Left cardiac atrium (tissue), 4 donors: Measurements from ENCODE around the gene NKAP. TPM values are rescaled to one million over a fixed set of nuclear protein-coding genes. Genes with fewer than 3 reads are reported as not detected.
"Not testable (repeated sequence)": the region's sequence is repeated elsewhere in the genome, so short reads cannot be mapped to it uniquely, and the experiment has no call there.

Experiments
- ATAC-seq, 2 donors: fragments of 200-7000 bp; cut with Tn5 transposase; one replicate each; pipeline ENCODE4 v1.9.1; 2020; ENCODE audit warnings: mild to moderate bottlenecking in 2 of 2, moderate library complexity in 2 of 2
- DNase-seq: peaks from one replicate; pipeline ENCODE4 v3.0.0-alpha.2; 2020
- intact Hi-C, 2 donors: fragments of 100-400 bp; cut with DNase I; formaldehyde crosslinking; loops; one replicate each; pipeline versions ENCODE4 v1.14.1 to v1.15.1; 2022 to 2023
- long read RNA-seq: library from polyadenylated mRNA; unstranded; transcript quantifications from one replicate; pipeline ENCODE4 v2.0.0, GENCODE V29; 2021
- total RNA-seq, 2 donors: library from RNA; stranded (reverse); fragmentation: NEBNext Ultra II Directional; extraction: Animal tissue kit (Norgen Biotek cat#: 25700); gene quantifications; one replicate each; pipeline ENCODE4 v1.2.1, GENCODE V29; 2021
- donor health status: DM: no; HTN: yes; CAD: no.
- donor health status: DM: no; HTN: yes; CAD: no; lungs with severe emphysema.
- donor health status: DM: yes; HTN: yes; CAD: no.
- donor health status: Dilated cardiomyopathy.

NKAP gene
- 1 to 10 TPM; 4.4 to 6.8 TPM for total RNA-seq
- long read RNA-seq, full-length matches to known transcripts: 3 of 6 reads
- long read RNA-seq, partial matches to known transcripts: 2 of 6 reads
- long read RNA-seq, other reads (novel, unspliced or antisense): 1 of 6 reads

DNA sequence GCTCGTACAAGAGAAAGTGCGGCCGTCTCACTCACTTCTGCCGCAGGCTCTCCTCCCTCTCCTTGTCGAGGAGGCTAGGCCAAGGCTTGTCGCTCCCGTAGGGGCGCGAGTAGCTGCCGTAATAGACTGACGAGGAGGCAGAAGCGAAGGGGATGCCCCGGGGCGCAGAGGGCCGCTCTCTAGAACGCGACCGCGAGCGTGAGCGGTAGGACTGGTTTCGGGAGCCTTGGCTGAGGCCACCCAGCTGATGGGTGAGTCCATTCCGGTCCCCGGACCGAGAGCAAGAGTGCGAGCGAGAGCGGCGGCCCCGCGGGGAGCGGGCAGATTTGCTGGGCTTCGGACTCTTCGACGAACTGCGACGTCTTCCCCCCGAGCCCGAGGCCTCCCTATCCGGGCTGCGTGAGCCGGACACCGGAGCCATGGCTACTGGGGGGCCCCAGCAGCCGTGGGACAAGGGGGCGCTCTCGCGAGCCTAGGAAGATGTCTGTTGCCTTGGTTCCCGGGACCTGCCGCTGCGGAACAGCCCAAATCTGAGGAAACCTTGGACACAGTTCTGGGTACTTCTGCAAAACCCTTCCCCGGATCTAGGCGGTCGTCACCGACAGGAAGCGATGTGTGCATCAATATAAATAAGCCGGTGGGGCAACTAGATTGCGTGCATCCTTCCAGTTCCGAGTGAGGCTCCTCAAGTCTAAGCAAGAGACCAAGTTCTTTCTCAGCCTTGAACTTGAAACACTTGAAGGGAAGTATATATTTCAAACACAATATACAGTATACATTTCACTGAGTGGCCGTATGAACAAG lies at the start of gene NKAP:
NKAP (minus strand) TSS at position 567 of the 804 bp plus-strand sequence; CDS start at position 421, 146 bp downstream.
- intact Hi-C loops: no loop called here
- ATAC-seq: peak; percentile 95 to 98

GRCh38 chrX:119991005-119991787 lies 47.6 kb upstream of the NKAP start:
- ATAC-seq (peak in 1 of 2 donors; percentile 40), DNase-seq (no peak)
- intact Hi-C loops: no loop called here

More for the DNA sequence above, at the start of gene NKAP:
- DNase-seq: peak; percentile 80

DNA sequence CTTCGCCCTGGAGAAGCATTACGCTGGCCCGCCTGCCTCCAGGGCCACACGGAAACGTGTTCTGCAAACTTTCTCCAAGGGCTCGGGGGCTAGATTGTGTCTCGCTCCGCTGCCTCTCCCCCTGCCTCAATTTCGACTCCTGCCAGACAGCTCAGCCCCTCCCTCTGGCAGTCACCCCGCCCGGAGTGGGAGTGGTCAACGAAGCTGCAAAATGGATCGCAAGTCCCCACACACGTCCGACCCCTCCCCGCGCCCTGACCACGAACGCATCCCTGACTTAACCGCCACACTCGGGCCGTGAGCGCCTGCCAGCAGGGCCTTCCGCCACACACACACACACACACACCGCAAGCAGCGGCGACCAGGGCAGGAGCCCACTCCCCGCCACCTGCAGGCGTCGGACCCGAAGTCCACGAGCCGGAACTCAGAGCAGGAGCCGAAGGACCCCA lies 47.0 kb upstream of the NKAP start:
- intact Hi-C loops: no loop called here
- ATAC-seq (no peak), DNase-seq (no peak)

DNA sequence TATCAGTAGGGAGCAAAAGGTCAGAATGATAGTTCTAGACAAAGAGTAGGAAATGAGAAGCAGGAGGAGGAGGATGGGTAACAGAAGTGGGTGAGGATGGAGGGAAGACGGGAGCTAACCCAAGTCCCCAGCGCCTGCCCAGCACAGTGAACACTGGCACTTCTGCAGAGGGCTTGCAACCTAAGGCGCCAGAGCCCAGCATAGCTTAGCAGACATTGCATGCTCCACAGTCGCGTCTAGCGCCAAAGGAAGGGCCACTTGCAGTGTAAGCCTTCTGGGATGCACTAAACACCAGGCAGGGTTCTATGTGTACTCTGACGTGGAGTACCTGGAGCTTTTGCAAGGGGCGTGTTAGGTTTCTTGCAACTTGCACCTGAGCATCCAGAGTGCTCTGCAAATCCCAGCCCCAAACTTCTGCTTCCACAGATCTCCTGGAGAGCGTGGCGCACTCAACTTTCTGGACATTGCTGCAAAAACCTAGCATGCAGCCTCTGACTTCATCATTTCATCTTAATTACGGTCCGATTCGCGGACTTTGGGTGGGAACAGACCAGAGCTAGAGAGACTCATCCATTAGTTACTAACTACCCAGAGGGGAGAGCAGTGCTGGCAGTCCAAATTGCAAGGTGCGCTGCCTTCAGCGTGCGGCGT lies 46.5 kb upstream of the NKAP start:
- intact Hi-C loops: loop anchor here in 1 of 2 donors (10.0 kb wide), 1 partner anchor 155 kb away; no protein-coding TSS in a partner anchor
- DNase-seq (no peak), ATAC-seq (no peak)

DNA sequence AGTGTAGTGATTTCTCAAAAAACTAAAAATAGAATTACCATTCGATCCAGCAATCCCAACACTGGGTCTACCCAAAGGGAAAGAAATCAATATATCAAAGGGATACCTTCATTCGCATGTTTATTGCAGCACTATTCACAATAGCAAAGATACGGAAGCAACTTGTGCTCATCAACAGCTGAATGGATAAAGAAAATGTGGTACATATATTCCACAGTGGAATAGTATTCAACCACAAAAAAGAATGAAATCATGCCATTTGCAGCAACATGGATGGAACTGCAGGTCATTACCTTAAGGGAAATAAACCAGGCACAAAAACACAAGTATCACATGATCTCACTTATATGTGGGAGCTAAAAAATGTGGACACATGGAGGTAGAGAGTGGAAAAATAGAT lies 42.7 kb upstream of the NKAP start:
- no peak for ATAC-seq
- intact Hi-C loops: loop anchor here in 1 of 2 donors (10.0 kb wide), 1 partner anchor 159 kb away; no protein-coding TSS in a partner anchor
- DNase-seq: no peak

DNA sequence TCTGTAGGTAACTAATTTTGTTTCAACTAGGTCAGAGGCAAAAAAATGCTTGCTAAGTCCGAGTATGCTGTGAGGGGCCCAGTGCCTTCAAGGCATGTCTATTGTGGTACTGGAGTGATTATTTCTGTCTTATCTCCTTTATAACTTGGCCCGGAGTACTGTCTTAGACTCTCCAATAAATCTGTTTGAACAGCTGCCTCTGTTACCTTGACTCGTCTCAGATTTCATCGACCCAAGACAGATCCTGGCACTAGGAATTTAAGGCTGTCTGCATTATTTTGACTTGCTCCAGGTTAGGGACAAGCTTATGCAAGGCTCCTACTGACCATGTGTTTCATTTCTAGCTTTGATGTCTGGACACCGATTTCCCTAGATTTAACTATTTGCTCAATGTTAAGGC lies 41.1 kb upstream of the NKAP start:
- ATAC-seq: no peak
- intact Hi-C loops: loop anchor here in 1 of 2 donors (10.0 kb wide), 1 partner anchor 160 kb away; no protein-coding TSS in a partner anchor
- DNase-seq: no peak

- no peak for DNase-seq
- intact Hi-C loops: loop anchor here in 1 of 2 donors (10.0 kb wide), 1 partner anchor 161 kb away; no protein-coding TSS in a partner anchor
Observed at GRCh38 chrX:119983494-119983893, 39.9 kb upstream of the NKAP start.

GRCh38 chrX:119982145-119982544 lies 38.6 kb upstream of the NKAP start:
- ATAC-seq (no peak), DNase-seq (no peak)
- intact Hi-C loops: loop anchor here in 1 of 2 donors (10.0 kb wide), 1 partner anchor 163 kb away; no protein-coding TSS in a partner anchor

More at GRCh38 chrX:119983494-119983893, 39.9 kb upstream of the NKAP start:
- no peak for ATAC-seq

- intact Hi-C loops: loop anchor here in 1 of 2 donors (10.0 kb wide), 1 partner anchor 163 kb away; no protein-coding TSS in a partner anchor
- no peak for DNase-seq
- no peak for ATAC-seq
Observed at GRCh38 chrX:119981286-119982070, 37.9 kb upstream of the NKAP start.

DNA sequence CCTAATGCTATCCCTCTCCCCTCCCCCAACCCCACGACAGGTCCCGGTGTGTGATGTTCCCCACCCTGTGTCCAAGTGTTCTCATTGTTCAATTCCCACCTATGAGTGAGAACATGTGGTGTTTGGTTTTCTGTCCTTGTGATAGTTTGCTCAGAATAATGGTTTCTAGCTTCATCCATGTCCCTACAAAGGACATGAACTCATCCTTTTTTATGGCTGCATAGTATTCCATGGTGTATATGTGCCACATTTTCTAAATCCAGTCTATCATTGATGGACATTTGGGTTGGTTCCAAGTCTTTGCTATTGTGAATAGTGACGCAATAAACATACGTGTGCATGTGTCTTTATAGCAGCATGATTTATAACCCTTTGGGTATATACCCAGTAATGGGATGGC lies 33.6 kb upstream of the NKAP start:
- DNase-seq, ATAC-seq, intact Hi-C loops: not testable (repeated sequence)

DNA sequence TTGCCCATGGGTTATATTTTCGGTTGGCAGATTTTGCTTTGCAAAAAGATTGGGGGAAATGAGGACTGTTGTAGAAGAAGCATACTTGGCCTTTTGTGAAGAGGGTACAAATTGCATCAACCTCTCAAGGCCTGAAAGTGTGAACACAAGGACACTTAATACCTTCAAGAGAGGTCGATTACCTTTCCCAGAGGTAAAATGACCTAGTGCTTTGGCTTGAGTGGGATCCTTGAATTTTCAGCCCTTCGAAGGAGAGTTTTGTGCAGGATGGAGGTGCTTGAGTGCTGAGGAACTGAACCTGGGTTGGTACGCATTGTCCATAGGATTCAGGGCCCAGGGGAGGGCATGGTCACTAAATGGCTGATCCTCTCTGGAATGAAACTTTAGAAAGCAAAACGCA lies 27.6 kb upstream of the NKAP start:
- no peak for ATAC-seq
- intact Hi-C loops: no loop called here

DNA sequence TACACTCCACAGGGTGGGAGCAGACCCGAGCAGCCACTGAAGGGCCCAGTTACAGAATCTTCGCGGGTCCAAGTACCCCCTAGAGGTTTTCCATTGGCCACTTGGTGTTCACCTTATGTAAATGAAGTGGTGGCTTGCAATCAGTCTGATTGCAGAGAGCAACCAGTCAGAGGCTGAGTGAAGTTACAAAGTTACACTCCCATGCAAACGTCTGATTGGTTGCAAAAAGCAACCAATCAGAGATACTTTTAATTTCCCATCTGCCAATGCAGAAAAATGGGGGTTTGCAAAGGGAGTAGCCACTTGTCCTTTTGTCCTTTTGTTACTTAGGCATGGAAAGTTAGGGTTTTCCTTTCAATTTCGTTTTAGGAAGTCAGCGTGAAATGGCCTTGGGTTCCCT lies 27.0 kb upstream of the NKAP start:
- DNase-seq: no peak
- no peak for ATAC-seq
- intact Hi-C loops: no loop called here

More for the DNA sequence above, 27.6 kb upstream of the NKAP start:
- no peak for DNase-seq

GRCh38 chrX:119966837-119967236 lies 23.3 kb upstream of the NKAP start:
- ATAC-seq, DNase-seq, intact Hi-C loops: not testable (repeated sequence)

GRCh38 chrX:119960625-119961024 lies 17.1 kb upstream of the NKAP start:
- DNase-seq (no peak), ATAC-seq (no peak)
- intact Hi-C loops: no loop called here

GRCh38 chrX:119955807-119956570 lies 12.4 kb upstream of the NKAP start:
- DNase-seq, intact Hi-C loops, ATAC-seq: not testable (repeated sequence)

DNA sequence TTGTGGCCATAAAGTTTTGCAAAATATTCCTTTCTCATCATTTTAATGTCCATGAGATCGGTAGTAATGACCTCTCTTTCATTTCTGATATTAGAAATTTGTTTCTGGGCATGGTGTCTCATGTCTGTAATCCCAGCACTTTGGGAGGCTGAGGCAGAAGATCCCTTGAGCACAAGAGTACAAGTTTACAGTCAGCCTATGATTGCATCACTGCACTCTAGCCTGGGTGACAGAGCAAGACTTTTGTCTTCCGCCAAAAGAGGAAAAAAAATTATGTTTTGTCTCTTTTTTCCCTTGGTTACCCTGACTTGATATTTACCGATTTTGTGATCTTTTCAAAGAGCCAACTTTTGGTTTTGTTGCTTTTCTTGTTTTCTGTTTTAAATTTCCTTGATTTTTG lies 10.8 kb upstream of the NKAP start:
- intact Hi-C loops: no loop called here
- DNase-seq (no peak), ATAC-seq (no peak)

- intact Hi-C loops: no loop called here
- no peak for ATAC-seq
- DNase-seq: no peak
Observed at GRCh38 chrX:119948381-119948780, 4.8 kb upstream of the NKAP start.
